ENCODE measurements around the gene FAM228A.
A peak's percentile ranks its signal among the peaks of the same experiment; 100 is the strongest.

Gene FAM228A

GRCh38 chr2:24181849-24182248, 7.0 kb downstream of the FAM228A start:
- 0 out of 2 replicates have a peak overlapping the region, but pooled peaks have one; percentile 7 for H3K4me3 ChIP-seq (ENCODE audit: low read depth, low read length)
- TF ChIP-seq CTCF (IDR thresholded peaks at IDR 0.05; ENCODE audit: low read depth, low read length): no peak
- peak overlapping the region; percentile 51 for H3K27ac ChIP-seq
- peak; percentile 91 for DNase-seq
- no peaks in the 10 kb centered on the region for H3K9me3 ChIP-seq (ENCODE audit: severe bottlenecking)
- H3K36me3 ChIP-seq: no peaks in the 10 kb centered on the region
- H3K27me3 ChIP-seq (ENCODE audit: insufficient read depth, low read depth, severe bottlenecking): no peaks in the 10 kb centered on the region

- no peak overlapping the region for H3K4me3 ChIP-seq (ENCODE audit: low read depth, low read length)
- H3K27me3 ChIP-seq (ENCODE audit: insufficient read depth, low read depth, severe bottlenecking): no peaks in the 10 kb centered on the region
- TF ChIP-seq CTCF (IDR thresholded peaks at IDR 0.05; ENCODE audit: low read depth, low read length): no peak
- no peaks in the 10 kb centered on the region for H3K36me3 ChIP-seq
- DNase-seq: no peak
- no peaks in the 10 kb centered on the region for H3K9me3 ChIP-seq (ENCODE audit: severe bottlenecking)
- peak overlapping the region; percentile 51 for H3K27ac ChIP-seq
Measured at GRCh38 chr2:24182507-24182906, 7.7 kb downstream of the FAM228A start.

GRCh38 chr2:24183366-24184069, 8.7 kb downstream of the FAM228A start:
- no peak for TF ChIP-seq CTCF (IDR thresholded peaks at IDR 0.05; ENCODE audit: low read depth, low read length)
- Histone ChIP-seq H3K27me3 (ENCODE audit: insufficient read depth, low read depth, severe bottlenecking) (no peaks in the 10 kb centered on the region), H3K36me3 (no peaks in the 10 kb centered on the region), H3K27ac (no peak overlapping the region), H3K9me3 (ENCODE audit: severe bottlenecking) (no peaks in the 10 kb centered on the region), H3K4me3 (ENCODE audit: low read depth, low read length) (no peak overlapping the region)
- DNase-seq: no peak

- no peak for DNase-seq
- Histone ChIP-seq H3K9me3 (ENCODE audit: severe bottlenecking) (peaks cover 3% of the 10 kb centered on the region), H3K27ac (no peak overlapping the region), H3K4me3 (ENCODE audit: low read depth, low read length) (no peak overlapping the region), H3K27me3 (ENCODE audit: insufficient read depth, low read depth, severe bottlenecking) (no peaks in the 10 kb centered on the region), H3K36me3 (no peaks in the 10 kb centered on the region)
- TF ChIP-seq CTCF (IDR thresholded peaks at IDR 0.05; ENCODE audit: low read depth, low read length): no peak
Measured at GRCh38 chr2:24189551-24189950, 14.7 kb downstream of the FAM228A start.

- Histone ChIP-seq H3K27ac (no peak overlapping the region), H3K4me3 (ENCODE audit: low read depth, low read length) (no peak overlapping the region), H3K27me3 (ENCODE audit: insufficient read depth, low read depth, severe bottlenecking) (no peaks in the 10 kb centered on the region), H3K9me3 (ENCODE audit: severe bottlenecking) (peaks cover 6% of the 10 kb centered on the region), H3K36me3 (no peaks in the 10 kb centered on the region)
- no peak for TF ChIP-seq CTCF (IDR thresholded peaks at IDR 0.05; ENCODE audit: low read depth, low read length)
- DNase-seq: no peak
Measured at GRCh38 chr2:24190503-24190902, 15.7 kb downstream of the FAM228A start.

GRCh38 chr2:24191156-24191555, 16.3 kb downstream of the FAM228A start:
- Histone ChIP-seq H3K36me3 (no peaks in the 10 kb centered on the region), H3K4me3 (ENCODE audit: low read depth, low read length) (no peak overlapping the region), H3K9me3 (ENCODE audit: severe bottlenecking) (peaks cover 6% of the 10 kb centered on the region), H3K27me3 (ENCODE audit: insufficient read depth, low read depth, severe bottlenecking) (no peaks in the 10 kb centered on the region), H3K27ac (no peak overlapping the region)
- no peak for DNase-seq
- TF ChIP-seq CTCF (IDR thresholded peaks at IDR 0.05; ENCODE audit: low read depth, low read length): no peak
